GM21576 (cell line): ENCODE results near the gene SLCO2B1.

Source experiments
- ATAC-seq: cut with Tn5 transposase; IDR thresholded peaks from one replicate; pipeline ENCODE4 v1.9.1; 2021; ENCODE audit warnings: mild to moderate bottlenecking, moderate library complexity; ENCODE audit not compliant: unreplicated experiment

SLCO2B1 gene

GRCh38 chr11:75214411-75214821, 63.5 kb downstream of the SLCO2B1 start:
- ATAC-seq = no peak

DNA sequence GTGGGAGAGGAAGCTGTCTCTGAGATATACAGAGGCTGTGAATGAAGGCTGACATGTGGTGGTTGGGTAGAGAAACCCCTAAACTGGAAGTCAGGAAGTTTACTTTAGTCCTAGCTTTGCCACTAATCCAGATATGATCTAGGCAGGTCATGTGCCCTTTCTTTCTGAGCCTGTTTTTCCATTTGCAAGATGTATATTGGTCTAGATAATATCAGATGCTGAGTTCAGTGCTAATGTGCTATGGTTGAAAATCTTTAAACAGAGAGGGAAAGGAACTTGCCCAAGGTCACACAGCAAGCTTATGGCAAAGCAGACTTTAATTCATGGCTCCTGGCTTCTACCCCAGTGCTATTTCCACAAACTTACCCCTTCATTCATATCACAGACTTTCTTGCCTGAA, 63.9 kb downstream of the SLCO2B1 start:
- no peak for ATAC-seq

DNA sequence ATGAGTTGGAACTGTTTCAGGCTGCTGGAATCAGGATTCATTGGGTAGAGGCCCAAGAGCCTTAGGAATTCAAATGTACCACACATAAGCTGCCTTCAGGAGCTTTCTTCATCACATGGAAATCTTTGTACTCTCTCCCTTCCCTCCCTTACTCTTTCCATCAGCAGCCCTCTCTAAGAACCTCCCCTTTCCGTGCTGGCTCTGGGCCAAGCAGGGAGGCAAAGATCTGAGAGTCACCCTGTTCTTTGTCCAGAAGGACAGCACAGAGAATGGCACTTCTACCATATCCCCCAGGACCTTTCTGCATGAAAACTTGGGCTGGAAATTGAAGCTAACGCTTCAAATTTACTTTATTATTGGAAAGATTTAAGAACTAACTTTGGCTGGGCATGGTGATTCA, 69.0 kb downstream of the SLCO2B1 start:
- no peak for ATAC-seq

- ATAC-seq = no peak
Measured at GRCh38 chr11:75223954-75224643, 73.2 kb downstream of the SLCO2B1 start.

DNA sequence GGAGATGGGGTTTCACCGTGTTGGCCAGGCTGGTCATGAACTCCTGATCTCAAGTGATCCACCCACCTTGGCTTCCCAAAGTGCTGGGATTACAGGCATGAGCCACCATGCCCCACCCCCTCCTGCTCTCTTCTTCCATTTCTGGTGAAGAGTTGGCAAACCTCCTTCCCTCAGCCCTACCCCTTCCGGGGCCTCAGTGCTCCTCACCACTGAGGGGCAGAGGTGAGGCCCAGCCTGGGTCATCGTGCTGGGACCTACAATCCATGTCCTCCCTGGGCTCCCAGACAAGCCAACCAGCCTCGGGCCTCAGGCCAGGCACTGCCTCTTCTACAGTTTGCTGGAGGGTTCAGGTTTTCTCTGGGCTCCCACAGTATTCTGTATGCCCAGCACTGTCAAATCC, 74.9 kb downstream of the SLCO2B1 start:
- ATAC-seq = no peak

DNA sequence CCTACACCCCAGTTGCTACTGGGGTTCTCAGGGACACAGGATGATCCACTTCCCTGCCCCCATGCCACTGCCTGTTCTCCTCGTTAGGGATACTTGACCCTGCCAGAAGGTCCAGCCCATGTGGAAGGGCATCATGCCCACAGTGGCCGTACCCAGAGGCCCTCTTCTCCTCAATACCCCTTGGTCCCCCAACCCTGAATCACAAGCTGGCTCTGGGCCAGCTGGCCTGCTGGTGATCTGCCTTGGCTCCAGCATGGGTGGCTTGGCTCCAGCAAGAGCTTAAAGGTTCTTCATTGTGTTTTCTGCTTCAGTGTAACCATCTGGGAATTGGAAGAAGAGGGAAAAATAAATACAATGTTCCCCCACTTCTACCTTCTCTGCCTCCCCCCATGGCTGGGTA, 78.6 kb downstream of the SLCO2B1 start:
- ATAC-seq = no peak

GRCh38 chr11:75230621-75231020, 79.7 kb downstream of the SLCO2B1 start:
- no peak for ATAC-seq

GRCh38 chr11:75233754-75234172, 82.9 kb downstream of the SLCO2B1 start:
- no peak for ATAC-seq

GRCh38 chr11:75236062-75236461, 85.2 kb downstream of the SLCO2B1 start:
- no peak for ATAC-seq

DNA sequence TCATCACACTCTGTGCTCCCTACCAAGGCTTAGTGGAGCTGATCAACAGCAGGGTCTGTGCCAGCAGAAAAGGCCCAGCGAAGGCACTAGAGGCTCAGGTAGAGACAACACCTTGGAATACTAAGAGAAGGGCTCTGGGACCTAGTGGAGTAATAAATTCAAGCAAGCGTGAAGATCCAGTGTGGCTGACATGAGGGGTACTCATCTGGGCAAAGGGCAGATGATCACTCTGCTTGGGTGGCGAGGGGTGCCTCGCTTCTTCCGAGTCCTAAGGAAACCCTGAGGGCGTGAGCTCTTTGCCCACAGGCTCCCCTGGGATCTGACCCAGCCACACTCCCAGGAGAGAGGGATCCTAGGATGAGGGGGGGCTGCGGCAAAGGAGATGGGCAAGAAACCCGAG, 86.1 kb downstream of the SLCO2B1 start:
- no peak for ATAC-seq

DNA sequence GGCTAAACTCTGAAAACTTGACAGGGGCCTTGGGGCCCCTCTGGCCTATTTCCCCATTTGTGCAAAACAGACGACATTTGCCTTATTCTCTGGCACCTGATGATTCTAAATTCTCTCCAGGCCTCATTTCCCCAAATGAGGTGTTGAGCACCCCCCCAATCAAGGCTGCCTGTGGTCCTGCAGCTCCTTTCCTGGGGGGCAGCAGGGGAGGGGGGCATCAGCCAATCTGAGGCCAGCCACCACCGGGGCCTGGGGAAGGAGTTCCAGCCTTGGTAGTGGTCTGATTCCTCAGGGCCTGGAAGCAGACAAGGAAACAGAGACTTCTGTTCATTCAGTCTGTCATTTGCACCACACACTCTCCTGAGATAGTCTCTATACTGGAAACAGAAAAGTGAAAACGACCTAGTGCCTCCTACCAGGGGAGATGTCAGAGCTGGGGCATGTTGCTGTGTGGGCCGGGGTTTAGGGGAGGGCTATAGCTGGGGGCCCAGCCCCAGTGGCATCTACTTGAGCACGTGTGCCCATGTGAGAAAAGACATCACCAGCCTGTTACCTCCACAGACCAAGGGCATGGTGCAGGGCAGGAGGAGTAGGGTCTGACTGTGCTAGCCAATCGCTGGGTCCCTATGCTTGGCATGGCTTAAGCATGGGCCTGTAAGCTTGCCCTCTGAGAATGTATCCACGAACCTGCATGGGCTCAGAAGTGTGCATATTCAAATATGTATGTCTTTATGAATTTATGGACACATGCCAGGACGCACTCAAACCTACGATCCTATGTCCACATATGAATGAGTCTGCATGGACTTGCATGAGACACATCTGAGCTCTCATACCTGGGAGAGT, 87.9 kb downstream of the SLCO2B1 start:
- no peak for ATAC-seq

GRCh38 chr11:75239531-75240290, 88.8 kb downstream of the SLCO2B1 start:
- no peak for ATAC-seq

DNA sequence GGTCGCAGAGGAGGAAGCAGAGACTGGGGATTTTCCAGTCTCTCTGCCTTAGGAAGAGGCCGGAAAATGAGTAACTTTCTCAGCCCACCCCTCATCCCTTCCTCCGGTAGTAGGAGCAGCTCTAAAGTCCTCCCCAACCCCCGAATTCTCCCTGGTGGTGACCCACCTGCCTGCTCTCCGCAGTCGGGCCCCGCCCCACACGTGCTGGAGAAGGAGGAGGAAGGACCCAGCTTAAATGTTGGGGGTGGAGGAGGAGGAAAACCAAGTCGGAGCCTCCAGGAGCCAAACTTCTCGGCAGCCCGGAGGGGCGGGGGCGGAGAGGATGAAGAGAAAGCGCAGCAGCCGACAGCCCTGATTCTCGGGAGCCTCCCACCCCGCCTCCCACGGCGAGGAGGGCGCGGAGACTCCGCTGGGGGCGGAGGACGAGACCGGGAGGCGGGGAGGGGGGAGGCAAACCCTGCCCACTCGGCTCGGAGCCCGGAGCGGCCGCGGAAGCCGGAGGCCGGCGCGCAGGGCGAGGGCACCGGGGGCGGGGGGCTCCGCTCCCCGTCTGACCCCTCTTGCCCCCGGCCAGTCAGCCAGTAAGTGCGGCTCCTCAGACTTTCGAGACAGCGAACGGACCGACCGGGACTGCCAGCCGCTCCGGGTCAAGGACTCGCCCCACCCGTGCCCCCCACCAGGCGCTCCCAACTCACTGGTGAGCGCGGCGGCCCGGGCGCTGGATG, 89.6 kb downstream of the SLCO2B1 start, which contains the start of gene TPBGL:
Gene TPBGL (plus strand): TSS at position 464 of the 725 bp plus-strand sequence. CDS start 276 bp downstream, outside the sequence.
- no peak for ATAC-seq

- ATAC-seq = peak; percentile 80
Measured at GRCh38 chr11:75241036-75241905, 90.4 kb downstream of the SLCO2B1 start.

GRCh38 chr11:75241906-75242644, 91.2 kb downstream of the SLCO2B1 start:
- ATAC-seq = no peak

DNA sequence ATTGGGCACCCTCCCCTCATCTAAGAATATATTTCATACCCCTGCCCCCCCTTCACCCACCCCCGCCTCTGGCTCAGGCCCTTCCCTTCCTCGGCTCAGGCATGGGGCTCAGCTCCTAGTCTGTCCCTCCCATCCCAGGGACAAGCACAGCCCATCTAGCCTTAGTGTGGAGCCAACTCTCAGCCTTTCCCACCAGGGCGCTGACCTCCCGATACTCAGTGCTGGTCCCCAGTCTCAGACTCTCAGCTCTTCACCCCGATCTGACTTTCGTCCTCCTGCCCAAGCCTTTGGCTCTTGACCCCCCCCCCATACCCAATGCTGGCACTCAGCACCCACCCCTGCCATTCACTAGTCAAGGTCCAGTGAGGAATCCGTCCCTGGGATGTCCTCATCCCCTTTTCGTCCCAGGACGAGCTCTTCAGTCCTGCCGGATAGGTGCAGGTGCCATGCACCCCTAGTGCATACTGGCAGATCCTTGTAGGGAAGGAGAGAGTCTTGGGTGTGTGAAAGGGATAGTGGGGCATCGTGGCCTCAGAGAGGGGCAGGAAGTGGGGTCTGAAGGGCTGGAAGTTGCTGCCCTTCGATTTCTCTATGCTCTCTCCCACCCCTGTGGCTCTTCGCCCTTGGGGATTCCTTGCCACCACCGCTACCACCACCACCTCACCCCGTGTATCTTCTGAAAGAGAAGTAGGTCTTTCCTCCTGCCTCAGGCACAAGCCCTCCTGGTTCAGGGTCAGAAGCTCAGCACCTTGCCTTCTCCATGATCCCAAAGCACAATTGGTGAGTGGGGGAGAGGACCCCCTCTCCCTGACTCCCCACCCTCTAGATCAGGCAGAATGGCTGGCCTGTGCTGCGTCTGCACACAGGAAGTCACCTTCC, 92.1 kb downstream of the SLCO2B1 start:
- ATAC-seq = no peak

DNA sequence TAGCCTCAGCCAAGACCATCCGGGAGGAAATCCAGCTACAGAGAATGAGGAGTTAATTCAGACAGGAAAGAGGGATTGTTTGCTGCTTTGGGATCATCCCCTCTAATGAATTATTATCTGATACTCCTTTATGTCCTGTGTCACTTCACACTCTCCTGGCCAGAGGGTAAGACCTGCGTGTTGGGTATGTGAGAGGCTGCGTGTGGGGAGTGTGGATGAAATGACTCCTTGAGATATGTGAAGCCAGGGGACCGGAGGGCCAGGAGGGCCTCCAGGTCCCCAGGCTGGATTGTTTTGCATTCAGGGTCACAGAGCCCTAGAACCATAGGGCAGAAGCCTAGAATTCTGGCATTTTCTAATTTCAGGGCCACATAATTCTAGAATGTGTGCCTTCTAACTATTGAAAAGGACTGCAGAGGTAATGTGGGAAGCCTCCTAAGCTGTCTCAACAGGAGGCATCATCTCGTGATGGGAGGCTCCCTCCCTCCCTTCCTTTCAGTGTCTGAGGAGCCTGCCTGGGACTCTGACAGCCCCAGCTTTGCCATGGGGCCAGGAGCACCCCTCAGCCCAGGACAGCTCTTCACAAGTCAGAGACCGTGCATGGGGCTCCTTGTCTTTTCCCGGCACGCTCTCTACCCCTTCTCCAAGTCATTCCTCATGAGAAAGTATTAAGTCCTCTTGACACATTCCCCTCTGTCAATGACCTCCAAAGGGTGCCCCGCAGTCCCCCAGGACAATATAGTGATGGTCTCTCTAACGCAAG, 93.3 kb downstream of the SLCO2B1 start:
- ATAC-seq = no peak
